Hematopoietic multipotent progenitor cell (in vitro differentiated cells): ENCODE data around the gene KCNE1. TPM values are rescaled to one million over a fixed set of nuclear protein-coding genes. Genes with fewer than 3 reads are reported as not detected.
"Not testable (repeated sequence)": the region's sequence is repeated elsewhere in the genome, so short reads cannot be mapped to it uniquely, and the experiment has no call there.

Experiments used
- DNase-seq, 3 donors: peaks; one replicate each; pipeline ENCODE4 v3.0.0-alpha.2; 2011 to 2015; ENCODE audit warnings: low read depth in 2 of 3, low spot score in 2 of 3
- total RNA-seq: library from RNA; depleted of rRNA; stranded (reverse); fragments of >200 nt; gene quantifications from one replicate; pipeline ENCODE4 v1.2.3, GENCODE V29; 2012

The KCNE1 gene
- total RNA-seq: 0.27 TPM

DNA sequence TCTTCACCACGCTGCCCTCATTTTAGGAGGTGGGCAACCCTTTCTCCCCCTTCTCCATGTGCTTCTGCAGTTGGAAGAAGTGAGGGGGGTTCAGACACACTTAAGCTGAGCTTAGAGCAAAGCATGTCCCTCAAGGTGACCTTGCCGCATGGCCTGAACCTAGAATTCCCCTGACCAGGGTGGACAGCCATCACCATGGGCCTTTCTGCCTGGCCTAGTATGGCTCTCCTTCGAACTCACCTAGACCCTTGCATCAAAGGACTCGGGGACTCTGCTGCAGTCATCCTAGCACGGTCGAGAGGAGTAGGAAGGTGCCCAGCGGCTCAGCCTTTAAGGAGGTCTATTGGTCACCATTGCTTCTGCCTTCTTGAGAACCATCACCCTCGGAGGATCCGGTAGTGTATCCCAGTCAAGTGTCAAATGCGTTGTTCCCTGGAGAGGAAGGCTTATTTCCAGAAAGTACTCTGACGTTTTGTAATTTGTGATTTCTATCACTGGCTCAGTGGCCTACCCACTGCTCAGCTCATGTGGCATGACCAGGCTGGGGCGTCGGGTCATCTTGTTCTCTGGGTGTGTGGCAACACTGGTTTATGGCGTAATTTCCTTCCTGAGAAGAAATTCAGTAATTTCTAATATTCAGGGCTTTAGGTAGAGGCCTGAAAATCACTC is at the start of gene KCNE1:
TSS of gene KCNE1 (minus strand) at position 424 of the 669 bp plus-strand sequence. CDS start 62,576 bp downstream, outside the sequence.
- DNase-seq: no peak

- no peak for DNase-seq
Measured at GRCh38 chr21:34561806-34562205, 49.8 kb upstream of the KCNE1 start.

DNA sequence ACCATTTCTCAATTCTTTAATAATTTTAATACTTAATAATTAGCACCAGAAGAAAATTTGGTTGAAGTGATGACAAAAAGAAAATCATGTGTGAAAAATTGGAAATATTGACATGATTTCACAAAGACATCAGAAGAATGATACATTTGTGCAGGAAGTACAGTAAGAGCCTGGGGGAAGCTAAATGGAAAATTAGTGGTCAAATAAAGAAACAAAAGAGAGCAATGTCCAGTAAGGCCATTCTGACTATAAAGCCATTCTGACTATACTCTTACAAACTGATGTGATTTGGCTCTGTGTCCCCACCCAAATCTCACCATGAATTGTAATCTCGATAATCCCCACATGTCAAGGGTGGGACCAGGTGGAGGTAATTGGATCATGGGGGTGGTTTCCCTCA is 48.6 kb upstream of the KCNE1 start:
- no peak for DNase-seq

GRCh38 chr21:34560021-34560420 is 48.0 kb upstream of the KCNE1 start:
- DNase-seq: no peak

DNA sequence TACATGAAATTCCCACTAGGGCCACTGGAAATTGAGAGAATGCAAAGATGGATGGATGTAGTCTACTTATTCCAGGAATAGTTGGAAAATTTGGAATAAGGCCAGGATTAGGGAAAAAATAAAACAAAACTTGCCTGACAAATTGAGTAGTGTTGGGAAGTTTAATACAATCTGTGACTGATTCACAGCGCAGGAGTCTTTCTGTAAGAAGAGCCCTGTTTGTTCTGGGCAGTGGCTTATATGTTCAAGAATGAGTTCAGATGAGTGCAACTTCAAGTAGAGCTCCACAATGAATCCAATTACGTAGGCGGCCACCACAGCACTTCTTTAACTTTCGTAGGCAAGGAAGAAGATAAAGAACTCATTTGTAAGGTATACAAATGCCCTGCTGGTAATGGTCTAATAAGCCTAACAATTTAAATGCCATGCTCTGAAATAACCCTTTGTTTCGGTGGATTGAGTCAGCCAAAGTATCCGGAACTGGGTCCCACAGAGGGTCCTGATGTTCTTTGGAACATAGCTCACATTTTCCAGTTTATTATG is 47.1 kb upstream of the KCNE1 start:
- no peak for DNase-seq

DNA sequence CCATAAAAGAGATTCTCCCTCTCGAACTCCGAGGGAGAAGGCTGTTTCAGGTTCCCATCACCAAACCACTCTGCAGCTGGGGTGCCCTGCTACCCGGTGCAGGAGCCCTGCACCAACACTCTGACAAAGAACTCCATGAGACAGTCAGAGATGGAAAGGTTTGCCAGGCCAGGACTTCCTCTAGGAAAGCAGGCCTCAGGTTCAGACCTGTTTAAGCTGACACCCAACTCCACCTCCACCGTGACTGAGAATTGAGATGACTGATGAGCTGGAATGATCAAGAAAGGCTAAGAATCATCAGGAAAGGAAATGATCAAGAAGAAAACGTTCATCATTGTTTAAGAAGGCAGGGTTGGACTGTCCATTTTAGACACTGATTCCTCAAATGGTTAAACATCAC is 46.2 kb upstream of the KCNE1 start:
- DNase-seq: no peak

GRCh38 chr21:34557261-34557660 is 45.3 kb upstream of the KCNE1 start:
- no peak for DNase-seq

- not testable (repeated sequence) for DNase-seq
Measured at GRCh38 chr21:34554670-34555069, 42.7 kb upstream of the KCNE1 start.

DNA sequence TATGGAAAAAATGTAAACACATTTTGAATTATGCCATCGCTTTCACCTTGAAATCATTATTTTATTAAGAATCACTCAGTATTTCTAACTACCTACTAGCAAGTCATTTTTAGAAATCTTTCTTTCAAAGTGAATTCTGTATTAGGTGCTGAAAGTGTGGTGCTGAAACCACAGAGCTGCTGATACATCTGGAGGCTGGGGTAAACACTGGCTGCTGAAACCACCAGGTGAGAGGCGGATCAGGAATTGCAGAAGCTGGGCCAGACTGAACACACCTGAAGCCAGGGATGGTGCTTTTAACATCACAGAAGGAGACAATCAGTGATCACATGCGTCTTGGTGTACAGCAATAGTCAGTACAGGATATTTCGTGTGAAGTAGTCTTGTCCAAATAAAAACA is 42.2 kb upstream of the KCNE1 start:
- no peak for DNase-seq

DNA sequence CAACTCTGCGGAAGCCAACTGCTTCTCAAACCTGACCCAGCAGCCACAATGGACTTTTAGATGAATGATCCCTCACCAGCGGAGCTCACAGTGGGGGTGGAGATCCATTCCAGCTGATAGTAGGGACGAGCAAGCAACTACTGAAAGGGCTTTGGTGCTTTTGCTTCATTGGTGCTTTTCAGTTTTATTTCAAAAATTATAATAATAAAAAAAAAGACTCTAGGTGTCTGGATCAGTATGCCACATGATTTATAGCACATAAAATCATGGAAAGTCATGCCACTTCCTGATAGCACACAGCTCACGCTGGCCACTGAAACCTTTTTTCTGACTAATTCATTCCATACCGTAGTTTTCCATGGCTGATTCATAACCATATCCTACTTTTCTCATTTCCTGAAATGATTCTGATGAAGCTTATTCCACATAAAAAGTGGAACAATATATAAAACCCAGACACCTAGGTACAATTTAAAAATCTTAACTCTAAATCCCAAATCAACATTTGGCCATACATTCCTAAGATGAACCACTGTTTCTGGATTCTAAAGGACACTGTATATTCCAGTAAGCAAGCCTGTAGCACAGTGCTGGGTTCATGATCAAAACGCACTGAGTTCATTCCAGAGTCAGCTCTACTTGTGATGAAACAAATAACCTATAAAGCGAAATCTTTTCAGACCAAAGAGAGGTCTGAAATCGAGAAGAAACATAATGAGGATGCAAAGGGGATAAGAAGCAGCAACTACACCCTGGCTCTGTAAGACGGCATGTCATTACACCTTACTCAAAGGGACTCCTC is 41.3 kb upstream of the KCNE1 start:
- DNase-seq: no peak

GRCh38 chr21:34552360-34553098 is 40.5 kb upstream of the KCNE1 start:
- DNase-seq: no peak

DNA sequence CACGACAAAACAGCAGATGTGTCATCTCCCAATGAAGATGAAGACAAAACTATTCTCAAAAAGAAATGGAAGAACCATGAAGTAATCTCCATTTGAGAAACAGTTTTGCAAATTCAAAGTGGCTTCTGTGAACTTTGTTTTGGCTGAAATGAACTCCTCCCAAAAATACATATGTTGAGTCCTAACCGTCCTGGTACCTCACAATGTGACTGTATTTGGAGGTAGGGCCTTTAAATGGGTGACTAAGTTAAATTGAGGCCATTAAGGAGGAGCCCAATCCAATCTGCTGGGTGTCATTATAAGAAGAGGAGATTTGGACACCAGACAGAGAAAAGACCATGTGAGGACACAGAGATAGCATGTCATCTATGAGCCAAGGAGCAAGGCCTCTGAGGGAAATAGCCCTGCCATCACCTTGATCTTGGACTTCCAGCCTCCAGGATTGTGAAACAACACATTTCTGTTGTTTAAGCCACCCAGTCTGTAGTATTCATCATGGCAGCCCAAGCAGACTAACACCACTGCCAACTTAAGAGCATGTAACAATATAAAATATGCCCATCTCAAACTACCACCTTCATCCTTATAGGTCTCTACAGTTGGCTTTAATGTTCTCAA is 38.3 kb upstream of the KCNE1 start:
- DNase-seq: no peak

GRCh38 chr21:34548781-34549376 is 36.9 kb upstream of the KCNE1 start:
- DNase-seq: no peak

DNA sequence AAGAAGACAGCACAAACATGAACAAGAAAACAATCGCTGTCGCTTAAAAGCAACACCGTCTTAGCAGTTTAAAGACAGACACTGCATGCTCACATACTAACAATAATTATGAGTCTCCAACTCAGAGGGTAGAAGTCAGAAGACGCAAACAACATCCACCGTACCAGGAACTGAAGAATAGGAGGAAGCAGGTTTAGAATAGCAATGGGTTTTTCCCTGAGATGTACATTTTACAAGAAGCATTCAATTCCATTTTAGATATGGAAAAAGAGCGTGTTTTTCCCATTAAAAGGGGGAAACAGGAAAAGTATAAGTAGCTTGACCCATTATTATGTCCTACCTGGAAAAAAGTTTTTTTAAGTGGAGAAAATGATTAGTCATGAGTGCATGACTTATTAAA is 34.5 kb upstream of the KCNE1 start:
- DNase-seq: no peak

DNA sequence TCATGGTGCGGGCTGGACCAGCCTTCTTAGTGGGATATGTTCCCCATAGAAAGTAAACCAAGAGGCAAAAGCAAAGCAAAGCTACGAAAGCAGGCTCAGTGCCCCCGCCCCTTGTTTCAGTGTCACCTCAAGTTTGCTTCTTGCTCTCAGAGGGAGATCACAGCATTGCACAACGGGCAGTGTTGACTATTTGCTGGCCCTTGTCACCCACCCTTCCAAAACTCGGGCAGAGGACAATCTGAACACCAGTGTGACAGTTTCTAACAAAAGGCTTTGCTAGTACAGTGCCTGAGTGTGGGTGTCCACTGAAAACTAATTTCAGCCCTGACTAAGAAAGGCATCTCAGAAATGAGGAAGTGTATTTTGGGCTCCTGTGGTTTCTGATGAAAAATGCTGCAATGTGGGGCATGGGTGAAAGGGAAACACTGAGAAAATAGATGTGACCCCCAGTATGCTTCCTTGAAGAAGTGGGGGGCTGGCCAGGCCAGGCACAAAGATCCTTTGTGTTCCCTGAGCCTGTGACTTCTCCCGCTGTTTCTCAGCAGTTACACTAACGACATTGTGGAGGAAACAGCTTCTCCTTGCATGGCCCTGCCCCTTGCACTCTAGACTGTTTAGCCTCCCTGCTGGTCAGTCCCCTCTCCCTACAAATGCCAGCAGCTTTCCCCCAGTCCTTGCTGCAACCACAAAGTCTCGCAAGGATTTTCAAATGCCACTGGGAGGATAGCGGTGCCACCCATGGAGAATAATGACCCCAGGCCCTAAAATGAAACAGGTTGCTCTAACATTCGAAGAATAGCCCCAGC is 33.3 kb upstream of the KCNE1 start:
- DNase-seq: peak in 2 of 3 donors; percentile 62 to 86

DNA sequence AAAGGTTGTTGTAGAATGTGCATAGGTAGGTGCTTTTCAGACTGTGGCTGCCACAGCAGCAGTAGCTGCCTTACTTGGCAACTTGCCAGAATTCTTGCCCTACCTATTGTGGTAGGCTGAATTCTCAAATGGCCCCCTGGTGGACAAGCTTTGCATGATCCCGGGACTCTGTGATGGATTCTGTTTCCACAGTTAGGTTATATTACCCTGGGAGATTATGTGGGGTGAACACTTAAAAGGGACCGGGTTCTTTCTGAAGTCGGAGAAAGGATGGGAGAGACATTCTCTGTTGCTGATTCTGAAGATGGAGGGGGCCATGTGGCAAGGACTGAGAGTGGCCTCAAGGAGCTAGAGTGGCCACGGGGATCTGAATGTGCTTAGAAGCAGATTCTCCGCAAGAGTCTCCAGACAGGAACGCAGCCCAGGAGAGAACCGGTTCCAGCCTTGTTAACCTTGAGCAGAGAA is 32.1 kb upstream of the KCNE1 start:
- DNase-seq: peak in 2 of 3 donors; percentile 40 to 55

- DNase-seq: no peak
Measured at GRCh38 chr21:34543017-34543416, 31.0 kb upstream of the KCNE1 start.

DNA sequence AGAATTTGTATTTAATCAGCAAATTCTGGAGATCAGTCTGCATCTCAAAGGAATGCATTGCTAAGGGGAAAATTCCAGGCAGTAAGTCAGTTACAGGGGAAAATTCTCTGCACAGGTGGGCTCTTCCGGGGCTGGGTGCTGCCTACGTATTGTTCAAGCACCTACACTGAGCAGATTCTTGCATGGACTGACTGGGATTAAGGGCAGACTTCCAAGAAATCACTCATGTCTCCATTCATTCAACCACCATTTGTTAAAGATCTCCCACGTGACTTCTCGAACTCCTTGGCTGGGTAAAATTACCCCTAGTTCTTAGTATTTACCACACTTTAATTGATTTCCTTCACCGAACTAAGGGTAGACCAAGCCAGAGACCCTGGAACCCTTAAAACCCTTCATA is 28.2 kb upstream of the KCNE1 start:
- DNase-seq: no peak

- DNase-seq: no peak
Measured at GRCh38 chr21:34537838-34538237, 25.8 kb upstream of the KCNE1 start.
